NCI-H2081 (cell line): ENCODE results near the gene KIF26A.

Experiments used
- DNase-seq, 2 experiments: peaks; one replicate each; lab custom pipeline; 2025; lab: John Stamatoyannopoulos, UW

The KIF26A gene

GRCh38 chr14:104130974-104131651 is 7.3 kb upstream of the KIF26A start:
- DNase-seq = peak; percentile 70 to 73

DNA sequence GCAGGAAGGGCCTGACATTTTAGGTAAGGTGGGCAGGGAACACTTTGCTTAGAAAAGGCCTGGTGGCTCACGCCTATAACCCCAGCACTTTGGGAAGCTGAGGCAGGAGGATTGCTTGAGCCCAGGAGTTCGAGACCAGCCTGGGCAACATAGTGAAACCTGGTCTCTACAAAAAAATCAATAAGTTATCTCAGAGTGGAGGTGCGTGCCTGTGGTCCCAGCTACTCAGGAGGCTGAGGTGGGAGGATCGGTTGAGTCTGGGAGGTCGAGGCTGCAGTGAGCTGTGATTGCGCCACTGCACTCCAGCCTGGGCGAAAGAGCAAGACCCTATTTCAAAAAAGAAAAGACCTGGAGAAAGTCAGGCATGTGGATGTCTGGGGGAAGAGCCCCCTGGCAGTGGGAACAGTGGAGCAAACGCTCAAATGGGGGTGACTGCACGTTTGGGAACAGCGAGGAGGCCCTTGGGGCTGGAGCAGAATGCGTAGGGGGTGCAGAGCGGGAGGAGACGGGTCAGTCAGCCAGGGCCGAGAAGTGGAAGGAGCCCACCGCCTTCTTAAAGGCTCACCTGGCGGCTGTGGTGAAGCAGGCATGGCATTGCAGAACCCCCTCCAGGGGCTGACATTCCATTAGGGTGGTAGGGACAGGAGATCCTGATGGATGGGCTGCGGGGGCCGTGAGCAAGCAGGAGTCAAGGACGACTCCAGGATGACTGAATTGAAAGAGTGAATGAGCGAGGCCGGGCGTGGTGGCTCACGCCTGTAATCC is 6.2 kb upstream of the KIF26A start:
- DNase-seq = no peak

DNA sequence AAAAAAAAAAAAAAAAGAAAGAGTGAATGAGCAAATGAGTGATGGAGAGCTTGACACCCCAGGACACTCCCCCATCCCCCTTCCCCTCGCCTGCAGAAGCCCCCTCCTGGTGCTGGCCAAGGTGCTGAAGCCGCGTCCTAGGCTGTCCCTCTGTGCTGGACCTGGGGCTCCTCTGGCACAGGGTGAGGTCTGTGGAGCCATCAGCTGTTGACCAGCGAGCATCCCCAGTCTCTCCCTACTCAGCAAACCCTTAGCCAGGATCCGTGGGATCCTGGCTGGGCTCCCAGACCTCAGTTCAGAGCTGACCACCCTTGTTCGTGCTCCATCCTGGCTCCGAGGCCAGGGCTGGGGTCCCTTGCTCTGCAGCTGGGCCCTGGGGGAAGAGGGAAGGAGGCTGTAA is 5.4 kb upstream of the KIF26A start:
- DNase-seq = no peak

DNA sequence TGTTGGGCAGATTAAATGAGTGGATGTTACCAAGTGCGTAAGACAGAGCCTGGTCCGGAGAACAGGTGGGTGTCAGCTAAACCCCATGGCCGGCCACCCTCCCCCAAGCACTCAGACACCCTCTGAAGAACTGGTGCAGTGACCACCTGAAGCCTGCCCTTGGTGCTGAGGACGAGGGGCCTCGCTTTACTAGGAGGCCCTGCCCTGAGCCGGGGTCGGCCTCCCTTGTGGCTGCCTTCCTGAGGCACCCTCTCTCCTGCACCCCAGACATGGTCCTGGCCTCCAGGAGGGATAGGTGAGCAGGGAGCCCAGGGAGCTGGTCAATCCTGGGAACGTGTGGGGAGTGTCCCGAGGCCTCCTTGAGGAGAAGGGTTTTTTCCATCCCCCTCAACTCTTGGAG is 4.9 kb upstream of the KIF26A start:
- no peak for DNase-seq

- DNase-seq = peak in 1 of 2 experiments; percentile 11
Measured at GRCh38 chr14:104134061-104134965, 4.1 kb upstream of the KIF26A start.

GRCh38 chr14:104135121-104135903 is 3.1 kb upstream of the KIF26A start:
- DNase-seq = no peak

DNA sequence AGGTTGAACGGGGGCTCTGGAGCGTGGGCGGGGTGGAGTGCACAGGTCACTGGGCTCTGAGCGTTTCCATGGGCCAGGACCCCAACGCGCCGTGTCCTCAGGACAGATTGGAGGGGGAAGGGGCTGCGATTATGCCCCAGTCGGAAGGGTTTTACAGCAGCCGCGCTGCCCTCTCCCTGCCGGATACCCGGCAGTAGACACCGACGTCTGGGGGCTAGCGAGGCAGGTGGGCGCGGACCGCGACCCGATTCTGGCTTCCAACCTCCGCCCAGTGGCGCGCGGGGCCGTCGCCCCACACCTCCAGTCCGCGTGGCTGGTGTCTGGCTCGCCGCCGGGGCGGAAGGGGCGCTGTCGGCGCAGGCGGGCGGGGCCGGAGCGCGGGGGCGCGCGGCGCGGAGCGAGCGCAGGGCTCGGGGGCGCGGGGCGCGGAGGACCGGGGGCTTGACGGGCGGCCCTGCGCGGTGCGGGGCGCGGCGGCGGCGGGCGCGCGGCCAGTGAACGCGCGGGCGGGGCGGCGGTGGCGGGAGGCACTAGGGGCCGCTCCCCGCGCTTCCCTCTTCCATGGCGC is 2.4 kb upstream of the KIF26A start:
- no peak for DNase-seq

DNA sequence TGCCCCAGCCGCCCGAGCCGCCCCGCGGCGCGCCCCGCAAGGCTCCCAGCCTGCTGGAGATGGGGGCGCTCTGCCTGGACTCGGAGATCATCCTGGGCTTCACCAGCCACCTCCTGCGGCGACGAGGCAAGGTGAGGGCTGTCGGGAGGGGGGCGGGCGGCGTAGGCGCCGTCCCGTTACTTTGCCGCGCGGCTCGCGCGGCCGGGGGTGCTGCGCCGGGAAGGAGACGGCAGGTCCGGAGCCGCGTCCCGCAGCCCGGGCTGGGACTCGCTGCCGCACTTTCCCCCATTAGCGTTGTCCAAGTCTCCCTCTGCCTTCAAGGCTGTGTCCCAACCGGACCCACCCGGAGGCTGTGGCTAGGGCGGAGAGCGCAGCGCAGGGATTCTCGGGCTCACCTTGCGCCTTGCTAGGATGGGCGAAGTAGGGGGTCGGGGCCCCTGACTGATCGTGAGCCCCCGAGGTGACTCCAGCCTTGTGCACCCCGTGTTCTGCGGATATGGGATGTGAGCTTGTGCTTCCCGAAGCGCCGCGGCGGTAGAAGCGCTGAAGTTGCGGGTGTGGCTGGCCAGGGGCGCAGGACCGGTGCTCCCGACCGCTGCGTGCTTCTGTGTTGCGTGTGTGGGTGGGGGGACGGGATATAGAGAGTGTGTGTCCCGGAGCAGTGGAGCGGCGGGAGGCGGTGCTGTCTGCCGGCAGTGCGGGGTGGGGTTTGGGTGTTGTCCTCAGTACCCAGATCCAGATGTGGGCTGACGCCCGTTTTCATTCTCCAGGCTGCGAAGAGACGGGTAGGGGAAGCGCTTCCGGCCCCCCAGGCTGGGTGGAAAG is 1.7 kb upstream of the KIF26A start:
- no peak for DNase-seq

- DNase-seq = peak in 1 of 2 experiments; percentile 24
Measured at GRCh38 chr14:104137297-104138097, 890 bp upstream of the KIF26A start.

GRCh38 chr14:104138718-104139459 is 502 bp downstream of the KIF26A start:
- DNase-seq = no peak

- DNase-seq = no peak
Measured at GRCh38 chr14:104139460-104140212, 1.2 kb downstream of the KIF26A start.

DNA sequence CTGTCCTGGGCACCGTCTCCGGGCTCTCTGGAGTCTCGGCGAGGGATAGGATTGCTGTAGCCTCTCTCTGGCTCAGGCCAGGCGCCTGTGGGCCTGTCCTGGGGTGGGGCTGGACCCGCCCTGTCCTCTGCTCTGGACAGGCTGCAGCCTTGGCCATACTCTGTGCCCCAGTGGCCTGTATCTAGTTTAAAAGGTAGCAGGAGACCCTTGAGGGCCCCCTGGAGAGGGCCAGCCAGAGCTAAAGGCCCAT is 1.8 kb downstream of the KIF26A start:
- DNase-seq = no peak

GRCh38 chr14:104140463-104141331 is 2.3 kb downstream of the KIF26A start:
- no peak for DNase-seq

DNA sequence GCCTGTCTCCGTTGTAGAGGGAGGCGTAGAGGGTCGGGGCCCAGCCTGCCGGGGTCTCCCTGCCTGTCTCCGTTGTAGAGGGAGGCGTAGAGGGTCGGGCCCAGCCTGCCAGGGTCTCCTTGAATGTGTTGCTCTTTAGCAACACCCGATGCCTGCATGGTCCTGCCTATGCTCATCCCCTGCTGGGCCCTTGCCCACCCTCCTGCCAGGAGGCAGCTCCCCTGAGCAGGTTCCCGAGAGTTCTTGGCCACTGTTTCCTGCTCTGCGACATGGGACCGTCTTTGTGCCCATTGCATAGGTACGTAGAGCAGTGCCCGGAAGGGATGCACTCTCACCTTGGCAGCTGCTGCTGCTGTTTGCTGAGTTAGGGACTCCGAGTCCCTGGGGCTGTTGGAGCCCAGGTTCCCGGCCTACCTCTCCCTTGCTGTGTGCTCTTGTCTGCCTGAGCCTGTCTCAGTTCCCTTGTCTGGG is 3.3 kb downstream of the KIF26A start:
- DNase-seq = no peak

GRCh38 chr14:104142136-104142945 is 4.0 kb downstream of the KIF26A start:
- DNase-seq = no peak

GRCh38 chr14:104142946-104143470 is 4.6 kb downstream of the KIF26A start:
- no peak for DNase-seq
